NT2/D1 (cell line): Measurements from ENCODE around the gene IL15RA.

Source experiments
- DNase-seq: peaks from one replicate; pipeline ENCODE4 v3.0.0-alpha.2; 2011; ENCODE audit warnings: low read depth, low spot score
- H3K27me3 ChIP-seq: 2 replicates; pipeline ENCODE4 v1.6.0; 2011; ENCODE audit warnings: mild to moderate bottlenecking; ENCODE audit not compliant: insufficient read length, insufficient read depth
- H3K36me3 ChIP-seq: 2 replicates; pipeline ENCODE4 v1.6.1; 2011; ENCODE audit warnings: mild to moderate bottlenecking, low read length, mixed read lengths; ENCODE audit not compliant: insufficient read depth, insufficient read length
- H3K4me1 ChIP-seq: 2 replicates; pipeline ENCODE4 v1.5.1; 2011; ENCODE audit not compliant: insufficient read depth, insufficient read length
- H3K4me3 ChIP-seq: 2 replicates; pipeline ENCODE4 v1.5.1; 2011; ENCODE audit warnings: low read depth; ENCODE audit not compliant: insufficient read length
- H3K9ac ChIP-seq: 2 replicates; pipeline ENCODE4 v1.6.0; 2011; ENCODE audit warnings: low read depth; ENCODE audit not compliant: insufficient read length
- H3K9me3 ChIP-seq: 2 replicates; pipeline ENCODE4 v1.5.1; 2011; ENCODE audit warnings: mild to moderate bottlenecking, low read length; ENCODE audit not compliant: insufficient read depth
- SUZ12 ChIP-seq: IDR thresholded peaks from 2 replicates; pipeline ENCODE4 v1.6.1; 2011; ENCODE audit not compliant: insufficient read length, insufficient read depth; ENCODE audit errors: extremely low read depth
- YY1 ChIP-seq: IDR thresholded peaks from 2 replicates; pipeline ENCODE4 v1.6.1; 2011; ENCODE audit not compliant: insufficient read length, insufficient read depth
- ZNF274 ChIP-seq: IDR thresholded peaks from 2 replicates; pipeline ENCODE4 v1.6.1; 2011; ENCODE audit warnings: mild to moderate bottlenecking, low read depth, low read length

Gene IL15RA

DNA sequence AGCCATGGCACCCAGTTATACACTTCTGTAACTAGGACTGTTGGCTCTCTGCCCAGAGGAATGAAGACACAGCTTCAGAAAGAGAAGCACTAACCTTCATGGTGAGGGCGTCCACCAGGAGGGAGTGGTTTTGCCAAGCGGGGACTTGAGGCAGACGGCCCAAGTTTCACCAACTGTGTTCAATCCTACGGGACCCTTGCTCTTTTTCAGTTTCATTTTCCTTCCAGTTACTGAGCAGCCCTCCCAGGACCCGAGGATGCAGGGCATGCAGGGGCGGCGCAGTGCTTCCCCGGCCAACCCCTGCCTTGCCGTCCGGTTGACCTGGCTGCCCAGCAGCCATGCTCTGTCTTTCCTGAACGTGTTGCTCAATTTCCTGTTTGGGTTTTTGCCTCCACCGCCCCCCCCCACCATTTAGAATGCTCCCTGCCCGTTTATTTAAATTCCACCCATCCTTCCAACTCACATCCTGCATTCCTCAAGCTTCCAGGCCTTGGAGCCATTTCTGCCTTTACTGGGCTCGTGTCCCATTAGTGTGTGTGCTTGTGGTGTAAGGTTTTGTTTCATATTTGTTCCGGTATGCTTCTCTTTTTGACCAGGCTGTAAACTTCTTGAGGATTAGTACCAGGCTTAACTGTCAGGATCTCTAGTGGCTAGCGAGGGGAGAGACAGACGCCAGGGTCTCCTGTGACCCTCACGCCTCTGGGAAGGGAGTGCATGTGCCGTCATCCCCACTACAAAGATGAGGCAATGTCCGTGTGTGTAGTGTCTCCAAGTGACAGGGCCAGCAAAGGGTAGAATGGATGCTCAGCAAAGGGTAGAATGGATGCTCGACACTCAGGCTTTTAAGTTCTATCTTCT, 31.6 kb downstream of the IL15RA start:
- H3K27me3 ChIP-seq = no peaks in the 10 kb centered on the region
- H3K4me1 ChIP-seq = peaks cover 13% of the 10 kb centered on the region
- H3K4me3 ChIP-seq = no peak overlapping the region
- no peaks in the 10 kb centered on the region for H3K36me3 ChIP-seq
- TF ChIP-seq ZNF274 (no peak), YY1 (no peak), SUZ12 (no peak)
- H3K9ac ChIP-seq = no peak overlapping the region
- no peaks in the 10 kb centered on the region for H3K9me3 ChIP-seq
- DNase-seq = no peak

DNA sequence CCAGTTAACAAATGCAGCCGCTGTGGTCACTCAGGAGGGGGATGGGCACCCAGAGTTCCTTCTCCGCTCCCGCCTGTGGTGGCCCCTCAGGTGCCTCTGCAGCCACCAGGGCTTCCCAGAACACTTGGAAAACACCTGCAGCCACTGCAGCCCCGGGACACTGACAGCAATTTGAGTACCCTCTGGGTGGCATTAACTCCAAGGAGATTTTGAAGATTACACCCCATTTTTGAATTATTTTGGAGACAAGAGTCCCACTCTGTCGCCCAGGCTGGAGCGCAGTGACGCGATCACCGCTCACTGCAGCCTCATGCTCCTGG, 32.2 kb downstream of the IL15RA start:
- no peak for DNase-seq
- Histone ChIP-seq H3K4me3 (no peak overlapping the region), H3K36me3 (no peaks in the 10 kb centered on the region), H3K4me1 (peaks cover 13% of the 10 kb centered on the region), H3K9me3 (no peaks in the 10 kb centered on the region), H3K27me3 (no peaks in the 10 kb centered on the region), H3K9ac (no peak overlapping the region)
- no peak for TF ChIP-seq SUZ12
- no peak for TF ChIP-seq YY1
- TF ChIP-seq ZNF274 = no peak

DNA sequence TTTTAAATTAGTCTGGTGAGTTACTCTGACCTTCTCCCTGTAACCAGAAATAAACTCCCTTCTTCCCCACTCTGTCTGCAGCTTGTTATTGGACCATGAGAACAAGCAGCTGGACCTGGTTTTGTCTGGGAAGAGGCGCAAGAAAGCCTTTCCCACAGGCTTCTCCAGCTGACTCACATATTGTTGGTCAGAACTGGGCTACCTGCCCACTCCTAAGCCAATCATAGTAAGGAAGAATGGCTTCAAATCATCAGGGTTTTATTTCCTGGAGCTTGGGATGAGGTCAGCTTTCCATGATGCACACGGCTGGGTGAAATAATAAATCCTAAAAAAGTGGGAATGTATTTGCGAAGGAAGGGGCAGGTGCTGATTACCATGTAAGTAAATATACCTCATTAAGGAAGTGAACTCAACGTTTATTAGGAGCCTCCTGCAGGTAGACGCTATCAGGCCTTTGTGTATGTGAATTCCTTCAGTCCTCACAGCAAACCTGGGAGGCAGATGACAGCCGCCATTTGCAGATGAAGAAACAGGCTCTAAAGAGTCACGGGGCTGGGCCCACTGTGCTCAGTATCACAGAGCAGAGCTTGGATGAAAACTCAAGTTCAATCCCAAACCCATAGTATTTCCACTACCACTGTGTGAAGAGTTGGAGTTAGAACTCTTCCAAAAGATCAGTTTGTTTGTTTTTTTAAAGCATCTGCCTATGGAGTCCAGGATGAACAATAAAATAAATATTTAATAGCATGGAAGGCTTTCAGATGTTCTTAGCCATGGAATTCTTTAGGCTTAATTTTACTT, 32.8 kb downstream of the IL15RA start:
- no peak for TF ChIP-seq SUZ12
- TF ChIP-seq ZNF274 = no peak
- TF ChIP-seq YY1 = no peak
- H3K9me3 ChIP-seq = no peaks in the 10 kb centered on the region
- no peak for DNase-seq
- H3K27me3 ChIP-seq = no peaks in the 10 kb centered on the region
- no peaks in the 10 kb centered on the region for H3K36me3 ChIP-seq
- no peak overlapping the region for H3K9ac ChIP-seq
- H3K4me3 ChIP-seq = no peak overlapping the region
- peaks cover 13% of the 10 kb centered on the region for H3K4me1 ChIP-seq

DNA sequence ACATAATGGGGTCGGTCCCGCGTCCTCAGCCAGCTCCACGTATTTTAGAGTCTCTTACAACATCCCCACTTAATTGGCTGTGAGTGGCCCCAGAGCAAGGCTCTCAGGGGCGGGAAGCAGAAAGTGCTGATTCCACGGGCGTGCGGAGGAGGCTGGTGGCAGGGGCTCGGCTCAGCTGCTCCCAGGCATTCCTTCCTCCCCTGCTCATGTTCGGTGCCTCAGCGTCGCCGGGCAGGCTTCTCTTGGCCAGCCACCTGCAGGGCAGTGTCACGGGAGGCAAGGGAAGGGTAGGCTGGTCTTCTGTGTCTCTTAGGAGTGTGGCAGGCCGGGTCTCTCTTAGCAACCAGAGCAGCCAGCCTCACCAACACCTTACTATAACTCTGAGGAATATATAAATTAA, 33.8 kb downstream of the IL15RA start:
- Histone ChIP-seq H3K36me3 (peaks cover 4% of the 10 kb centered on the region), H3K27me3 (no peaks in the 10 kb centered on the region), H3K4me3 (no peak overlapping the region), H3K9ac (no peak overlapping the region), H3K9me3 (no peaks in the 10 kb centered on the region), H3K4me1 (peaks cover 8% of the 10 kb centered on the region)
- DNase-seq = no peak
- TF ChIP-seq YY1 (no peak), SUZ12 (no peak)

DNA sequence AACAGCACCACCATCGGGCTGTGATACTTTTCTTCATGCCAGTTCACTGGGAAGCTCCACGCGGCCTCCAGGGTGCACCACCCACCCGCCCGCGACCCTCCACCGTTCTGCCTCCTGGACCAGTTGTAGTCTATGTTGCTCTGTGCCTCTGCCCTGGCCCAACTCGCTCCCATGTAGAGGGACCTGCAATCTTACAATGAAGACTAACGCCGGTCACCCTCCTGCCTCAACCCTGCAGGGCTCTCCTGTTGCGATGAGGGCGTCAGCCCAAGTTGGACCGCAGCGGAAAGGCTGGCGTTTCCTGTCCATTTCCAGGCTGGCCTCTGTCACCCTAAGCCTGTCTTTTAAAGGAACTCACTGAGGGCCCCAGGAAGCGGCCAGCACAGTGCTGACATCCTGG, 34.9 kb downstream of the IL15RA start:
- Histone ChIP-seq H3K9ac (no peak overlapping the region), H3K27me3 (no peaks in the 10 kb centered on the region), H3K4me1 (peaks cover 8% of the 10 kb centered on the region), H3K4me3 (no peak overlapping the region), H3K36me3 (peaks cover 14% of the 10 kb centered on the region), H3K9me3 (no peaks in the 10 kb centered on the region)
- no peak for DNase-seq
- TF ChIP-seq ZNF274 (no peak), SUZ12 (no peak), YY1 (no peak)

DNA sequence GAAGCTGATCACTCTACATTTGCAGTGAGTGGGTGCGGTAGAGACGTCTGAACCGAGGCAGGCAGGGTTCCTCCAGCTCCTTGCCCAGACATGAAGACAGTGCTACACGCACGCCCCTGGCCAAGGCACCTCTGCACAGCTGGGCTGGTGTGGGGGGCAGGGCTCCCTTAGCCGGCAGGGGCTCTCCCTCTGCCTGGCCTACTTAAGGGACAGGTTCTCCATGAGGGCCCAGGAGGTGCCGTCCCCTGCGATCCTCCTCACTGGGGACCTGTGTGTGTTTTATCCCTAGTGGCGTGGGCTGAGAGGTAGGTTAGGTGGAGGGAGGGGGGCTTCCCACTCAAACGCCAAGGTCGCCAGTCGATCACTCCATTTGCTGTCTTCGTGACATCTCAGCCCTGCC, 35.3 kb downstream of the IL15RA start:
- DNase-seq = no peak
- Histone ChIP-seq H3K4me1 (peaks cover 6% of the 10 kb centered on the region), H3K9ac (no peak overlapping the region), H3K4me3 (no peak overlapping the region), H3K36me3 (peaks cover 19% of the 10 kb centered on the region), H3K9me3 (no peaks in the 10 kb centered on the region), H3K27me3 (no peaks in the 10 kb centered on the region)
- TF ChIP-seq SUZ12 = no peak
- no peak for TF ChIP-seq ZNF274
- TF ChIP-seq YY1 = no peak

DNA sequence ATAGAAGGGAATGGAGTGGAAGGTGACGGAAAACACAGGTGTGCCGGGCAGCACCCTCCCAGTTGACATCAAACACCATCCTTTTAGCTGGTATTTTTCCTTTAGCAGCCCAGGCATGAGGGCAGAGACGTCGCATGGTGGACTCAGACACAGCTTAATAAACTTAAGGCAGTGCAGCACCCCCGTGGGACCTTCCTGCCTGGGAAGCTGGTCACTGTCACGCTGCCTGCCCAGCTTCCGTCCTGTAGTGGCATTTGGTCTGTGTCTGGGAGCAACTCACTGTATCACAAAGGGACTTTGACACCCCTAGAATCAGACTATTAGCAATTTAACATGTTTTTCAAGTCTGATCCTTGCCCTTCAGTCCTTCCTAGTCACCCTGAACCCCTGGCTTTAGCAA, 35.8 kb downstream of the IL15RA start:
- Histone ChIP-seq H3K27me3 (no peaks in the 10 kb centered on the region), H3K36me3 (peaks cover 23% of the 10 kb centered on the region), H3K4me3 (no peak overlapping the region), H3K9me3 (no peaks in the 10 kb centered on the region), H3K9ac (no peak overlapping the region), H3K4me1 (peaks cover 5% of the 10 kb centered on the region)
- no peak for DNase-seq
- no peak for TF ChIP-seq SUZ12
- TF ChIP-seq ZNF274 = no peak
- TF ChIP-seq YY1 = no peak
